ENCODE data around the gene EPHA1.

Gene EPHA1

DNA sequence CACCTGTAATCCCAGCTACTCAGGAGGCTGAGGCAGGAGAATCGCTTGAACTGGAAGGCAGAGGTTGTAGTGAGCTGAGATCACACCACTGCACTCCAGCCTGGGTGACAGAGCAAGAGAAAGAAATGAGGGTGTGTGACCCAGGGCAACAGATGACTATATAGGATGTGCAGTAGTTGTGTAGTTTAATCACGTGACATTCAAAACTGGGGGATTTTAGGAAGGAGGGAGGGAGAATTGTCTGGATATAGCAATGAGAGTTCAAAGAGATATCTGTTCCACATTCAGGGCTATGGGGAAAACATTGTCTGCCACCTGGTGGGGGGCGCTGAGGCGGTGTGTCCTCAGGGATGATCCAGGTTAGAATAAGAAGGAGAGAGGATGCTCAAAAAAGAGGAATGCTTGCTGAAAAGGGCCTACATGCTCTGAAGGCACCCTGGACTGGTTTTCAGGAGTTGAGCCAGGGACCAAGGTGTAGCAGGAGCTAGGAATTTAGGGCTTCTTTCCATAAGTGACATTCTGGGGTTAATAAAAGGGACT is 35.3 kb downstream of the EPHA1 start:
- DNase-seq (ENCODE audit: low read depth, low spot score), result no peak
- Histone ChIP-seq H3K27me3 (ENCODE audit: control insufficient read depth, insufficient read depth, low read length) (no peaks in the 10 kb centered on the region), H3K9me3 (ENCODE audit: control insufficient read depth, insufficient read depth, low read length) (no peaks in the 10 kb centered on the region), H3K27ac (ENCODE audit: low read length) (no peak overlapping the region), H3K4me3 (ENCODE audit: low read length) (no peak overlapping the region), H3K4me1 (ENCODE audit: control insufficient read depth, insufficient read depth, low read length) (peaks cover 4% of the 10 kb centered on the region; the same call in 1 of the 2 replicates), H3K36me3 (ENCODE audit: control insufficient read depth, insufficient read depth, low read length) (no peaks in the 10 kb centered on the region)
- WGBS (ENCODE audit: insufficient coverage, insufficient read length), result no CpG with 5 or more reads among the region's 4 CpGs

GRCh38 chr7:143372070-143372469 is 36.6 kb downstream of the EPHA1 start:
- Histone ChIP-seq H3K4me3 (ENCODE audit: low read length) (no peak overlapping the region), H3K27me3 (ENCODE audit: control insufficient read depth, insufficient read depth, low read length) (no peaks in the 10 kb centered on the region), H3K4me1 (ENCODE audit: control insufficient read depth, insufficient read depth, low read length) (peaks cover 4% of the 10 kb centered on the region; the same call in 1 of the 2 replicates), H3K9me3 (ENCODE audit: control insufficient read depth, insufficient read depth, low read length) (no peaks in the 10 kb centered on the region), H3K36me3 (ENCODE audit: control insufficient read depth, insufficient read depth, low read length) (no peaks in the 10 kb centered on the region), H3K27ac (ENCODE audit: low read length) (no peak overlapping the region)
- no peak for DNase-seq (ENCODE audit: low read depth, low spot score)
- WGBS (ENCODE audit: insufficient coverage, insufficient read length), result no CpG with 5 or more reads among the region's 4 CpGs

DNA sequence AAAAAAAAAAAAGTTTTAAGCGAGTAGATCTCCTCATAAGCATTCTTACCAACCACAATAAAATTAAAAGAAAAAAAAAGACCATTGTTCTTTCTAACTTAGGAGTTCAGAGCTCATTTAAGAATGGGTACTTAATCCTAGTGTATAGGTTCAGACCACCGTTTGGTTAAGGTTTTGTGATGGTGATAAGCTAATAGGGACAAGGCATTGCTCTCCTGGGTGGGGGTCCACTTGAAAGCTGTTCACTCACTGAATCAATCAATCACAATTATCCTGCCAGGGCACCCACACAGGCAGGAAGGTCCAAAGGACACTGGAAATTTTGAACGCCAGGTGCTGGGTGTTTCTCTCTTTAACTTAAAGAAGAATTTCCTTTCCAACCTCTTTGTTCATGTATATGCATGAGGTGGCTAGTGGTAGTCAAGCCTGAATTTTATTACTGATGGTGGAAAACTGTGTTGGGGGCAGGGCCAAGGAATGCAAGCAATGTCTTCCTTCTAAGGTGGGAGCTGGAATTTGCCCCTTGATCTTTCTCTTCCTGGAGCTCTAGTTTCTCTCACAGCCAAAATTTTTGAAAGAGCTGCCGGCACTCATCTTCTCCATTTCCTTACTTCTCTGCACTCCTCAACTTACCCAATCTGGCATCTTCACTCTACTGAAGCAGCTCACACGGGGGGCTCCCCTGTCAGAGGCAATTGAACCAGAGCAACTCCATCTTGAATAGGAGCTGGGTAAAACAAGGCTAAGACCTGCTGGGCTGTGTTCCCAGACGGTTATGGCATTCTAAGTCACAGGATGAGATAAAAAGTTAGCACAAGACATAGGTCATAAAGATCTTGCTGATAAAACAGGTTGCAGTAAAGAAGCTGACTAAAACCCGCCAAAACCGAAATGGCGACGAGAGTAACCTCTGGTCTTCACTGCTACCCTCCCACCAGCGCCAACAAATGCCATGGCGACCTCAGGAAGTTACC is 38.7 kb downstream of the EPHA1 start:
- Histone ChIP-seq H3K36me3 (ENCODE audit: control insufficient read depth, insufficient read depth, low read length) (no peaks in the 10 kb centered on the region), H3K4me1 (ENCODE audit: control insufficient read depth, insufficient read depth, low read length) (peaks cover 4% of the 10 kb centered on the region; the same call in 1 of the 2 replicates), H3K27ac (ENCODE audit: low read length) (no peak overlapping the region), H3K27me3 (ENCODE audit: control insufficient read depth, insufficient read depth, low read length) (no peaks in the 10 kb centered on the region), H3K9me3 (ENCODE audit: control insufficient read depth, insufficient read depth, low read length) (no peaks in the 10 kb centered on the region), H3K4me3 (ENCODE audit: low read length) (no peak overlapping the region)
- WGBS (ENCODE audit: insufficient coverage, insufficient read length), result no CpG with 5 or more reads among the region's 12 CpGs
- DNase-seq (ENCODE audit: low read depth, low spot score), result no peak

GRCh38 chr7:143368387-143368786 is 40.3 kb downstream of the EPHA1 start:
- Histone ChIP-seq H3K4me3 (ENCODE audit: low read length) (no peak overlapping the region), H3K27me3 (ENCODE audit: control insufficient read depth, insufficient read depth, low read length) (0 out of 2 replicates have a peak, but pooled peaks cover 2% of the 10 kb centered on the region), H3K4me1 (ENCODE audit: control insufficient read depth, insufficient read depth, low read length) (peaks cover 1% of the 10 kb centered on the region; the same call in 1 of the 2 replicates), H3K9me3 (ENCODE audit: control insufficient read depth, insufficient read depth, low read length) (no peaks in the 10 kb centered on the region), H3K36me3 (ENCODE audit: control insufficient read depth, insufficient read depth, low read length) (no peaks in the 10 kb centered on the region), H3K27ac (ENCODE audit: low read length) (no peak overlapping the region)
- DNase-seq (ENCODE audit: low read depth, low spot score), result no peak
- no CpG with 5 or more reads among the region's 1 CpG for WGBS (ENCODE audit: insufficient coverage, insufficient read length)

DNA sequence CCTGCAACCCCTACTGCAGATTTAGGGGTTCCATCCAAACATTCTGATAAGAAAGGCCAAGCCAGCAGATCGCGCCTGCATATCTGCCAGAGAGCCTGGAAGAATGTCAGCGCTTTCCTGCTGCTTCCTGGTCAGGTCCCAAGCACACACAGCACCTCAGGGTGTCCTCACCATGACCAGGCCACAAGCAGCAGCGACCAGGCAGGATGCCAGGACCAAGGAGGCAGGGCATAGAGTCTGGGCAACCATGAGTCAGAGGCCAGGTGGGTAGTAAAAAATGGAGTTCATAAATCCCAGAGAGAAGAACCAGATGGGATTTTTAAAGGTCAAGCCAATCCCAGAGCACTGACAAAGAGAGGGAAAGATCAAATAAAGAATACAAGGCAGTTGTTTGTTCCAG is 40.7 kb downstream of the EPHA1 start:
- Histone ChIP-seq H3K4me1 (ENCODE audit: control insufficient read depth, insufficient read depth, low read length) (peaks cover 1% of the 10 kb centered on the region; the same call in 1 of the 2 replicates), H3K4me3 (ENCODE audit: low read length) (no peak overlapping the region), H3K27me3 (ENCODE audit: control insufficient read depth, insufficient read depth, low read length) (0 out of 2 replicates have a peak, but pooled peaks cover 2% of the 10 kb centered on the region), H3K9me3 (ENCODE audit: control insufficient read depth, insufficient read depth, low read length) (no peaks in the 10 kb centered on the region), H3K27ac (ENCODE audit: low read length) (no peak overlapping the region), H3K36me3 (ENCODE audit: control insufficient read depth, insufficient read depth, low read length) (no peaks in the 10 kb centered on the region)
- WGBS (ENCODE audit: insufficient coverage, insufficient read length), result no CpG with 5 or more reads among the region's 4 CpGs
- no peak for DNase-seq (ENCODE audit: low read depth, low spot score)

GRCh38 chr7:143363016-143363937 is 45.4 kb downstream of the EPHA1 start:
- Histone ChIP-seq H3K27ac (ENCODE audit: low read length) (no peak overlapping the region), H3K36me3 (ENCODE audit: control insufficient read depth, insufficient read depth, low read length) (peaks cover 2% of the 10 kb centered on the region; the same call in 1 of the 2 replicates), H3K4me3 (ENCODE audit: low read length) (peak overlapping the region; percentile 84; the same call in 1 of the 2 replicates), H3K4me1 (ENCODE audit: control insufficient read depth, insufficient read depth, low read length) (no peaks in the 10 kb centered on the region; the same call in 1 of the 2 replicates), H3K27me3 (ENCODE audit: control insufficient read depth, insufficient read depth, low read length) (0 out of 2 replicates have a peak, but pooled peaks cover 2% of the 10 kb centered on the region), H3K9me3 (ENCODE audit: control insufficient read depth, insufficient read depth, low read length) (no peaks in the 10 kb centered on the region)
- DNase-seq (ENCODE audit: low read depth, low spot score), result no peak
- no CpG with 5 or more reads among the region's 19 CpGs for WGBS (ENCODE audit: insufficient coverage, insufficient read length)

- Histone ChIP-seq H3K4me3 (ENCODE audit: low read length) (peak within 1 kb of the TSS; percentile 84), H3K27me3 (ENCODE audit: control insufficient read depth, insufficient read depth, low read length) (0 out of 2 replicates have a peak, but pooled peaks cover 2% of the 10 kb centered on the region), H3K9me3 (ENCODE audit: control insufficient read depth, insufficient read depth, low read length) (no peaks in the 10 kb centered on the region), H3K27ac (ENCODE audit: low read length) (no peak within 1 kb of the TSS), H3K4me1 (ENCODE audit: control insufficient read depth, insufficient read depth, low read length) (no peaks in the 10 kb centered on the region; the same call in 1 of the 2 replicates), H3K36me3 (ENCODE audit: control insufficient read depth, insufficient read depth, low read length) (peaks cover 2% of the 10 kb centered on the region; the same call in 1 of the 2 replicates)
- WGBS (ENCODE audit: insufficient coverage, insufficient read length), result no CpG with 5 or more reads among the region's 112 CpGs
- no peak for DNase-seq (ENCODE audit: low read depth, low spot score)
Measured at GRCh38 chr7:143362131-143363015, 46.3 kb downstream of the EPHA1 start, which contains the start of gene FAM131B. Gene FAM131B, minus strand, starts transcription at chr7:143362713. Its CDS starts 110 bp downstream, at chr7:143362603.

DNA sequence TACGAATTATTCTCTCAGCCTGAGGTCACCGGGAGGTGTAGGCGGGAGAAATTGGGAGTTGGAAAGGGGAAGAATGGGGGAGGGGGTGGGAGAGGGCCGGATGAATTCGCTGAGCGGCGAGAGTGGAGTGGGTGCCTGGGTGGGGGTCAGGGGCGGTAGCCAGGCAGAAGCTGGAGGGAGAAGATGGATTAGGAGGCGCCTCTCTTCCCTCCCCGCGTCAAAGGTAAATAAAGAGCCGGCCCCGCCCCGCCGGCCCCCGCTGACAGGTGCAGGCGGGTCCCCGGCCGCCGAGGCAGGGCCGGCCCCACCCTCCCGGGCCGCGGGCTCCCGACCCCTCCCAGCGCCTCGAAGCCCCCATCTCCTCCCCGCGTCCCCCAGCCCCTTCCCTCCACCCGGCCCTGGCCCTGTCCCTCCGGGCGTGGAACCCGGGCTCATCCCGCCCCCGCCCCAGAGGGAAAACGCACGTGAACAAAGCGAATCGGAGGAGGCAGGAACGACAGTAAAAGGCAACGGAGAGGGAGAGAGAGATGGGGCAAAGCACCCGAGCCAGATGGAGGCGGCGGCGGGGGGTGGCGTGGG is 47.0 kb downstream of the EPHA1 start:
- Histone ChIP-seq H3K4me1 (ENCODE audit: control insufficient read depth, insufficient read depth, low read length) (no peaks in the 10 kb centered on the region; the same call in 1 of the 2 replicates), H3K27me3 (ENCODE audit: control insufficient read depth, insufficient read depth, low read length) (0 out of 2 replicates have a peak, but pooled peaks cover 2% of the 10 kb centered on the region), H3K27ac (ENCODE audit: low read length) (no peak overlapping the region), H3K9me3 (ENCODE audit: control insufficient read depth, insufficient read depth, low read length) (no peaks in the 10 kb centered on the region), H3K36me3 (ENCODE audit: control insufficient read depth, insufficient read depth, low read length) (peaks cover 7% of the 10 kb centered on the region; the same call in 1 of the 2 replicates), H3K4me3 (ENCODE audit: low read length) (peak overlapping the region; percentile 84; the same call in 1 of the 2 replicates)
- no CpG with 5 or more reads among the region's 46 CpGs for WGBS (ENCODE audit: insufficient coverage, insufficient read length)
- no peak for DNase-seq (ENCODE audit: low read depth, low spot score)
